ENCODE measurements around the gene GLI3.

Gene GLI3

DNA sequence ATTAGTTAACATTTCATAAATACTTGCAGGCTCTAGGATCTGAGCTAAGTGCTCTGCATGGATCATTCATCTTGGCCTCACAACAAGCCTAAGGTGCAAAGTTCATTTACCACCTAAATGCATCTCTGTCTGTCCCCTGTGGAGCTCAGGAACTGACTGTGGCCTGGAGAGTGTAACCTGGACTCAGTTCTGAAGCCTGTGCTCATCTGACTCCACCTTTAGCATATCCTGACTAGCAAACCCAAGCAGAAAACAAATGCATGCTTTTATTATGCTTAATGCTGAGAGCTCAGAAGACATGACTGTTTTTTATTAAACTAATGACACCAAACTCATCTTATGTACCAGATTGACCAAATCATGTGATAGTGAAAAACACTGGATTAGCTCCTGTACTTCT lies 288.5 kb downstream of the GLI3 start:
- TF ChIP-seq, protein P1, sequence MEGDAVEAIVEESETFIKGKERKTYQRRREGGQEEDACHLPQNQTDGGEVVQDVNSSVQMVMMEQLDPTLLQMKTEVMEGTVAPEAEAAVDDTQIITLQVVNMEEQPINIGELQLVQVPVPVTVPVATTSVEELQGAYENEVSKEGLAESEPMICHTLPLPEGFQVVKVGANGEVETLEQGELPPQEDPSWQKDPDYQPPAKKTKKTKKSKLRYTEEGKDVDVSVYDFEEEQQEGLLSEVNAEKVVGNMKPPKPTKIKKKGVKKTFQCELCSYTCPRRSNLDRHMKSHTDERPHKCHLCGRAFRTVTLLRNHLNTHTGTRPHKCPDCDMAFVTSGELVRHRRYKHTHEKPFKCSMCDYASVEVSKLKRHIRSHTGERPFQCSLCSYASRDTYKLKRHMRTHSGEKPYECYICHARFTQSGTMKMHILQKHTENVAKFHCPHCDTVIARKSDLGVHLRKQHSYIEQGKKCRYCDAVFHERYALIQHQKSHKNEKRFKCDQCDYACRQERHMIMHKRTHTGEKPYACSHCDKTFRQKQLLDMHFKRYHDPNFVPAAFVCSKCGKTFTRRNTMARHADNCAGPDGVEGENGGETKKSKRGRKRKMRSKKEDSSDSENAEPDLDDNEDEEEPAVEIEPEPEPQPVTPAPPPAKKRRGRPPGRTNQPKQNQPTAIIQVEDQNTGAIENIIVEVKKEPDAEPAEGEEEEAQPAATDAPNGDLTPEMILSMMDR (IDR thresholded peaks at IDR 0.05; ENCODE audit: borderline replicate concordance, insufficient read depth, low read depth, low read length) = no peak
- no peak overlapping the region for H3K4me3 ChIP-seq (ENCODE audit: low read depth, low read length)

DNA sequence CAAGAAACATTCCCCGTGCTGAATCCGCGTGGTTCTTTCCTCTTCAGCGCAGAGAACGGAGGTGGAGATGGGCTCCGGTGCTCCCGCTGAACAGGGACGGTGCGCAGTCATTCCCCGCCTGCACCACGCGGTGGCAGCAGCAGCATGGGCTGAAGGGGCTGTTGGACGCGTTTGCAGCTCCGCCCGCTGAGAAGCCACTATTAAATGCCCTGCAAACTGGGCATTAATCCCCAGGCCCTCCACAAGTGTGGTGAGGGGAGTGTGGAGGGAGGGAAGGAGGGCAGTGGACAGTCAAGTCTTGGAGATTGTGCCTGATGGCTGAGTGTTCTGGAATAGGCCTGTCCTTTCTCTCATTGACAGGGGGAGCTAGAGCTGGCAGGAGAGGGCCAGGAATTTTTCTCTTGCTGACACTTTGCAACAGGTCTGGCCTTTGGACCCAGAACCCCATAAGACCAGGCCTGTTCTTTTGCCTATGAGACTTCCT lies 293.9 kb downstream of the GLI3 start:
- TF ChIP-seq, protein P1 (IDR thresholded peaks at IDR 0.05; ENCODE audit: borderline replicate concordance, insufficient read depth, low read depth, low read length) = peak; percentile 95
- no peak overlapping the region for H3K4me3 ChIP-seq (ENCODE audit: low read depth, low read length)

DNA sequence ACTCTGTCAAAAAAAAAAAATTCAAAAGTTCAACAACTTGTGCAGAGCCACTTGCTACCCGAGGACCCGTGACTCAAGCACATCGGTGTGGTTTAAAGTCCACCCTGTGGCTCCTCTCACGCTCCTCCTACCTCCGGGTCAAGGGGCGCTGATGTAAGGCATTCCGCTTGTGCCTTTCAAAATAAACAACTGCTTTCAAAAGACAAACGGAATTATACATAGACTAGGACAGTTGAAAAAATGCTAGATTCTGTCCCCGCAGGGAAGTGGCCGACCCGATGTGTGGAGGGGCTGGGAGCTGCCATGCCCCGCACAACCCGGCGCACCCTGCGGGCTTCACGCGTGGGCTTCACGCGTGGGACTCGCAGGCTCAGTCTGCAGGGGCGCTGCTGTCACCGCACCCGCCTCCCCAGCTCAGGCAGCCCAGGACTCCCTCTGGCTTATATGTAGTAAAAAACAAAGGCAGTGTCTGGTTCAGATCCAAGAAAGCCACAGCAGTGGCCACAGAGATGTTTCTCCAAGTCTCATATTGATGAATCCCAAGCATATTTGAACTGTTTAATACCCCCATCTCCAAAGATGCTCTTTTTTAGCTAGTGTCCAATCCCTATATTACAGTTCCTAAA lies 294.4 kb downstream of the GLI3 start:
- TF ChIP-seq, protein P1 (IDR thresholded peaks at IDR 0.05; ENCODE audit: borderline replicate concordance, insufficient read depth, low read depth, low read length) = no peak
- H3K4me3 ChIP-seq (ENCODE audit: low read depth, low read length) = no peak overlapping the region

DNA sequence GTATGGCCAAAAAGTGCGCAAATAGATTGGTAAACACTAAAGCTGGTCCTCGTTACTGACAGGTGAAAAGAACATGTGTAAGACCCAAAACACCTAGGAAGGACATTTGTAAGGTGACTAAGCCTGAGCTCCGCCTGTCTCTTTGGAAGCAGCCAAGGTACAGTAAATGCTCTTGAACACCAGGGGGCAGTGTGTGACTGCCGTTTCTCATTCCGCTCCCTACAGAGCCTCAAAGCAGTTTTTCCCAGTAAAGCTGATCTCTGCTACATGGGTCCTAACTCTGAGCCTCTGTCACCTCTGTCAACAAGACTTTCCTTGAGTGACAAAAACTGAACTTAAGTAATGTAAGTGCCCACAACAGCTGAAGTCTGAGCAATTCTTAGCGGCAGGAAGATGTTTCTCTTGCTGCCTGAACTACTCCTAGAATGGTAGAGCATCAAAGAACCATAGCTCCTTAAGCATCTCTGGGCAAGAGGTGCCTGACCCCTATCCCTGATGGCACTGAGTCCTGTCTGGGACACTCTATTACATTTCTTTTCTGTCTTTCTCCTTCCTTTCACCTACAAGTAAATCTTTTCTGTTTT lies 296.2 kb downstream of the GLI3 start:
- no peak overlapping the region for H3K4me3 ChIP-seq (ENCODE audit: low read depth, low read length)
- TF ChIP-seq, protein P1 (IDR thresholded peaks at IDR 0.05; ENCODE audit: borderline replicate concordance, insufficient read depth, low read depth, low read length) = peak; percentile 85

DNA sequence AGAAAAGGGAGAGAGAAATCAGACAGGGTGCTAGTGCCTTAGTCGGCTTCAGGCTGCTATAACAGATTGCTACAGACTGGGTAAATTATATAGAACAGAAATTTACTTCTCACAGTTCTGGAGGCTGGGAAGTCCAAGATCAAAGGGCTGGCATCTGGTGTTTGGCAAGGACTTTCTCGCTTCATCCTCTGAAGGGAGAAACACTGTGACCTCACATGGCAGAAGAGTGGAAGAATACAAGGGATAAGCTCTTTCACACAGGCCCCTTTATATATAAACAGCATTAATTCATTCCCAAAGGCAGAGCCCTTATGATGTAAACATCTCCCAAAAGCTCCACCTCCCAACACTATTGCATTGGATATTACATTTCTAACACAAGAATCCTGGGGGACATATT lies 298.6 kb downstream of the GLI3 start:
- no peak overlapping the region for H3K4me3 ChIP-seq (ENCODE audit: low read depth, low read length)
- TF ChIP-seq, protein P1 (IDR thresholded peaks at IDR 0.05; ENCODE audit: borderline replicate concordance, insufficient read depth, low read depth, low read length) = no peak

DNA sequence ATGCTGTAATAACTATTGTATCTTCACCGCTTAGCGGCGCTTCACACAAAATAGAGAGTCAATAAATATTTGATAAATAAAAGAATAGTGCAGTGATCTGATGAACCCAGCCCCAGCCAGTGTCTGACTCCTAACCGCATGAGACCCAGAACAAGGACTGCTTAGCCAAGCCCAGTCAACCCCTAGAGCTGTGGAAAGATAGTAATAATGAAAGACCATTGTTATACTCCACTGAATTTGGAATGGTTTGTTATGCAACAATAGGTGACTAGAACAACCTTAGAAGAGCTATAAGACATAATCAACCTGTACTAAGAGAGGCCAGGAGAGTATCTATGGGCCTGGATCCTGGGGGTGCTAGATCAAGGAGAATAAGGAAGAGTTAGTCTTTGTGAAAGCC lies 303.6 kb downstream of the GLI3 start:
- TF ChIP-seq, protein P1 (IDR thresholded peaks at IDR 0.05; ENCODE audit: borderline replicate concordance, insufficient read depth, low read depth, low read length) = no peak
- H3K4me3 ChIP-seq (ENCODE audit: low read depth, low read length) = no peak overlapping the region

DNA sequence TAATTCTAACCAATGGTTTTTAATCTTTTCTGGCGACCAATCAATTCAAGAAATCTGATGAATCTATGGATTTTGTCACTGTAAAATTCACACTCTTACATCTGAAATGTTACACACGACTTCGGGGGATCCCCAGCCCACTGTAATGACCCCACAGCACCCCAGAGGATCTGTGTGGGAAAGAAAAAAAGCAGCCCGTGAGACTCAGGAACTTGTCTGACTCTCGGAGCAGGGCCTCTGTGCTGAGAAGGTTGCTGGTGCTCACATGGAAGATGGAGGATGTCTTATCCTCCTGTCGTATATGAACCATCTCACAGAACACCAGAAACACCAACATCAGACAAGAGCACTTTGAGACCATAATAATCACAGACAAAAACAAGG lies 305.8 kb downstream of the GLI3 start:
- no peak overlapping the region for H3K4me3 ChIP-seq (ENCODE audit: low read depth, low read length)

More for the DNA sequence above, 305.8 kb downstream of the GLI3 start:
- TF ChIP-seq, protein P1 (IDR thresholded peaks at IDR 0.05; ENCODE audit: borderline replicate concordance, insufficient read depth, low read depth, low read length) = no peak
